Testis (tissue), 2 donors: ENCODE results near the gene TNK2.

Source experiments
- POLR2A ChIP-seq: fragments of 450-650 bp; IDR thresholded peaks from one replicate; pipeline ENCODE4 v1.6.1; 2017; ENCODE audit warnings: antibody characterized with exemption, mild to moderate bottlenecking, moderate library complexity
- TF ChIP-seq, protein P1 (sequence below), 3 experiments: fragments of 450-650 bp in 2 of 3; fragments of 200-600 bp in 1 of 3; sonication (generic) in 1 of 3; IDR thresholded peaks; one replicate each; pipeline ENCODE4 v1.5.1; 2016 to 2019; ENCODE audit warnings: antibody characterized with exemption in 3 of 3, mild to moderate bottlenecking in 2 of 3, moderate library complexity in 1 of 3

- TF ChIP-seq, protein P1, sequence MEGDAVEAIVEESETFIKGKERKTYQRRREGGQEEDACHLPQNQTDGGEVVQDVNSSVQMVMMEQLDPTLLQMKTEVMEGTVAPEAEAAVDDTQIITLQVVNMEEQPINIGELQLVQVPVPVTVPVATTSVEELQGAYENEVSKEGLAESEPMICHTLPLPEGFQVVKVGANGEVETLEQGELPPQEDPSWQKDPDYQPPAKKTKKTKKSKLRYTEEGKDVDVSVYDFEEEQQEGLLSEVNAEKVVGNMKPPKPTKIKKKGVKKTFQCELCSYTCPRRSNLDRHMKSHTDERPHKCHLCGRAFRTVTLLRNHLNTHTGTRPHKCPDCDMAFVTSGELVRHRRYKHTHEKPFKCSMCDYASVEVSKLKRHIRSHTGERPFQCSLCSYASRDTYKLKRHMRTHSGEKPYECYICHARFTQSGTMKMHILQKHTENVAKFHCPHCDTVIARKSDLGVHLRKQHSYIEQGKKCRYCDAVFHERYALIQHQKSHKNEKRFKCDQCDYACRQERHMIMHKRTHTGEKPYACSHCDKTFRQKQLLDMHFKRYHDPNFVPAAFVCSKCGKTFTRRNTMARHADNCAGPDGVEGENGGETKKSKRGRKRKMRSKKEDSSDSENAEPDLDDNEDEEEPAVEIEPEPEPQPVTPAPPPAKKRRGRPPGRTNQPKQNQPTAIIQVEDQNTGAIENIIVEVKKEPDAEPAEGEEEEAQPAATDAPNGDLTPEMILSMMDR (IDR thresholded peaks at IDR 0.05), result peak; percentile 15 to 44 (median 30)
- TF ChIP-seq POLR2A, result no peak
Measured at GRCh38 chr3:195849322-195850074, 58.9 kb downstream of the TNK2 start.
